Testis (tissue), 2 donors: Measurements from ENCODE around the gene ASB7.

Source experiments
- CTCF ChIP-seq, 3 experiments: fragments of 450-650 bp in 2 of 3; fragments of 200-600 bp in 1 of 3; sonication (generic) in 1 of 3; IDR thresholded peaks; one replicate each; pipeline ENCODE4 v1.5.1; 2016 to 2019; ENCODE audit warnings: antibody characterized with exemption in 3 of 3, mild to moderate bottlenecking in 2 of 3, moderate library complexity in 1 of 3
- POLR2A ChIP-seq: fragments of 450-650 bp; IDR thresholded peaks from one replicate; pipeline ENCODE4 v1.6.1; 2017; ENCODE audit warnings: antibody characterized with exemption, mild to moderate bottlenecking, moderate library complexity

GRCh38 chr15:100686021-100686724 lies 83.8 kb downstream of the ASB7 start:
- TF ChIP-seq CTCF (IDR thresholded peaks at IDR 0.05) (no peak), POLR2A (no peak)
